K562 (cell line): ENCODE measurements around the gene SH3BP4. TPM values are rescaled to one million over a fixed set of nuclear protein-coding genes. Genes with fewer than 3 reads are reported as not detected.

Experiments
- ATAC-seq: fragments of 200-7000 bp; cut with Tn5 transposase; 3 replicates; pipeline ENCODE4 v1.9.1; 2020; ENCODE audit warnings: moderate library complexity
- BruUV-seq: library from RNA; stranded (reverse); fragments of 400-500 nt; replicated peaks from 2 replicates; lab custom pipeline; 2021; lab: Mats Ljungman, UMichigan
- CTCF ChIA-PET: fragments of 300-600 bp; formaldehyde crosslinking; extraction: SDS; loops from one replicate; lab custom pipeline; 2021; ENCODE audit warnings: low intra/inter-chr PET ratio; lab: Yijun Ruan, JAX
- POLR2A ChIA-PET: fragments of 300-600, 350-650 bp; sonication (Branson Sonifier 250); formaldehyde crosslinking; extraction: SDS; loops from one replicate; lab custom pipeline; 2021; ENCODE audit warnings: antibody characterized with exemption, inconsistent platforms; lab: Yijun Ruan, JAX
- DNase-seq, 4 experiments: peaks; one replicate each; pipeline versions ENCODE4 v3.0.0 to v3.0.0-alpha.2; 2011 to 2018; ENCODE audit warnings: low spot score in 3 of 4, mixed read lengths in 3 of 4; ENCODE audit errors: extremely low read depth in 1 of 4
- FAIRE-seq: peaks from 2 replicates; lab custom pipeline; 2011; peaks lifted over from hg19 to GRCh38; lab: Jason Lieb, UNC
- H2AFZ ChIP-seq: 2 replicates; pipeline ENCODE4 v1.6.0; 2011; ENCODE audit warnings: low read depth, low read length, control low read depth, inconsistent platforms
- H3K27ac ChIP-seq: fragments of 200-600 bp; 3 replicates; pipeline ENCODE4 v1.8.0; 2011; ENCODE audit warnings: low read depth, mild to moderate bottlenecking, control low read depth, inconsistent platforms, low read length, moderate library complexity, mixed read lengths; ENCODE audit errors: extremely low read depth
- H3K27me3 ChIP-seq, 2 experiments: fragments of 300-600 bp in 1 of 2; 2 replicates in 1 of 2; 3 replicates in 1 of 2; pipeline versions ENCODE4 v1.6.0 to v1.8.0; 2011; ENCODE audit warnings: inconsistent platforms in 2 of 2, low read length in 2 of 2, mild to moderate bottlenecking in 1 of 2, mixed read lengths in 1 of 2, moderate library complexity in 1 of 2; ENCODE audit not compliant: control insufficient read depth in 2 of 2, insufficient read depth in 2 of 2
- H3K36me3 ChIP-seq: fragments of 300-600 bp; 3 replicates; pipeline ENCODE4 v1.8.0; 2011; ENCODE audit warnings: mild to moderate bottlenecking, low read length, inconsistent platforms; ENCODE audit not compliant: control insufficient read depth, insufficient read depth
- H3K4me1 ChIP-seq, 2 experiments: fragments of 200-600 bp in 1 of 2; replicated peaks in 1 of 2; 2 replicates in 1 of 2; 3 replicates in 1 of 2; pipeline versions ENCODE4 v1.5.1 to v1.8.0; 2011; ENCODE audit warnings: inconsistent platforms in 2 of 2, low read length in 2 of 2, mild to moderate bottlenecking in 1 of 2, mixed read lengths in 1 of 2, moderate library complexity in 1 of 2; ENCODE audit not compliant: control insufficient read depth in 2 of 2, insufficient read depth in 2 of 2
- H3K4me2 ChIP-seq: 2 replicates; pipeline ENCODE4 v1.6.1; 2011; ENCODE audit warnings: low read length, control low read depth, inconsistent platforms, mixed read lengths; ENCODE audit not compliant: insufficient read depth
- H3K4me3 ChIP-seq: fragments of 200-600 bp; sonication (generic), shearing (Covaris generic); 2 replicates; pipeline ENCODE4 v1.5.1; 2016; ENCODE audit warnings: control low read depth, inconsistent platforms
- H3K79me2 ChIP-seq: fragments of 200-600 bp; 3 replicates; pipeline ENCODE4 v1.8.0; 2011; ENCODE audit warnings: low read length, inconsistent platforms; ENCODE audit not compliant: control insufficient read depth, insufficient read depth
- H3K9ac ChIP-seq, 2 experiments: 2 replicates each; pipeline versions ENCODE4 v1.6.0 to v1.6.1; 2011; ENCODE audit warnings: low read depth in 2 of 2, low read length in 2 of 2, control low read depth in 1 of 2, inconsistent platforms in 1 of 2, mild to moderate bottlenecking in 1 of 2, mixed read lengths in 1 of 2; ENCODE audit not compliant: insufficient read depth in 1 of 2
- H3K9me1 ChIP-seq: one replicate; pipeline ENCODE4 v1.6.0; 2011; ENCODE audit warnings: inconsistent platforms, mild to moderate bottlenecking, low read length, moderate library complexity; ENCODE audit not compliant: control insufficient read depth, insufficient read depth
- H3K9me3 ChIP-seq: replicated peaks from 2 replicates; pipeline ENCODE4 v1.5.1; 2011; ENCODE audit warnings: low read depth, low read length, inconsistent platforms; ENCODE audit not compliant: control insufficient read depth, insufficient read depth
- H4K20me1 ChIP-seq: replicated peaks from 2 replicates; pipeline ENCODE4 v1.6.1; 2011; ENCODE audit warnings: low read length, inconsistent platforms, mixed read lengths; ENCODE audit not compliant: control insufficient read depth, insufficient read depth
- GATA2 ChIP-seq: sonication (generic); formaldehyde crosslinking; IDR thresholded peaks from 2 replicates; pipeline ENCODE4 v1.4.0; 2020; ENCODE audit warnings: mild to moderate bottlenecking, missing genetic modification reagents
- HMBOX1 ChIP-seq: sonication (generic); IDR thresholded peaks from 2 replicates; pipeline ENCODE4 v1.6.1; 2016
- KDM1A ChIP-seq, 2 experiments: fragments of 450-650 bp; IDR thresholded peaks; 2 replicates each; pipeline ENCODE4 v1.6.1; 2016; ENCODE audit warnings: mild to moderate bottlenecking in 2 of 2
- KLF16 ChIP-seq: IDR thresholded peaks from 2 replicates; pipeline ENCODE4 v1.6.1; 2016; ENCODE audit warnings: antibody characterized with exemption
- L3MBTL2 ChIP-seq: fragments of 450-650 bp; IDR thresholded peaks from 2 replicates; pipeline ENCODE4 v1.6.1; 2016; ENCODE audit warnings: mild to moderate bottlenecking, moderate library complexity
- MCM3 ChIP-seq: fragments of 450-650 bp; IDR thresholded peaks from 2 replicates; pipeline ENCODE4 v1.6.1; 2016
- NBN ChIP-seq: fragments of 450-650 bp; IDR thresholded peaks from 2 replicates; pipeline ENCODE4 v1.6.1; 2016; ENCODE audit warnings: low read depth, mild to moderate bottlenecking
- NFRKB ChIP-seq: fragments of 450-650 bp; IDR thresholded peaks from 2 replicates; pipeline ENCODE4 v1.6.1; 2016; ENCODE audit warnings: low read depth
- ZNF740 ChIP-seq, 3 experiments: fragments of 200-800 bp in 1 of 3; sonication (Bioruptor generic) in 1 of 3; sonication (generic) in 1 of 3; formaldehyde crosslinking in 1 of 3; IDR thresholded peaks; 2 replicates each; pipeline versions ENCODE4 v1.6.1 to v1.8.0; 2016 to 2022; ENCODE audit warnings: mild to moderate bottlenecking in 2 of 3, missing compliant biosample characterization in 2 of 3, missing genetic modification characterization in 2 of 3, missing genetic modification reagents in 1 of 3
- ZNF76 ChIP-seq: fragments of 250-450 bp; sonication (Bioruptor Pico); IDR thresholded peaks from 2 replicates; pipeline ENCODE4 v1.4.0; 2020; ENCODE audit warnings: mild to moderate bottlenecking, moderate library complexity, borderline replicate concordance
- WGBS: fragments of 100-300 bp; shearing (Covaris generic); methylation state at CpG from one replicate; pipeline ENCODE4 v1.1.6; 2016; ENCODE audit warnings: low coverage, mixed read lengths; ENCODE audit not compliant: insufficient coverage; ENCODE audit errors: missing lambda C conversion rate; 5-methylcytosine and 5-hydroxymethylcytosine counted together
- in situ Hi-C: fragments of 300-500 bp; cut with MboI; formaldehyde crosslinking; loops from 4 replicates; pipeline ENCODE4 v1.15.0; 2018; ENCODE audit warnings: inconsistent platforms, mixed read lengths
- intact Hi-C: fragments of 100-400 bp; cut with micrococcal nuclease; formaldehyde crosslinking; loops from 2 replicates; pipeline ENCODE4 v1.14.2; 2022
- polyA plus RNA-seq, 8 experiments: library from polyadenylated mRNA; depleted of rRNA in 4 of 8; stranded (reverse) in 5 of 8; unstranded in 3 of 8; fragments of >200 nt; fragmentation: Nextera tagmentation in 2 of 8; fragmentation: Illumina TruSeq in 1 of 8; extraction: Ambion mirVana in 2 of 8; extraction: Trizol in 1 of 8; gene quantifications; 2 replicates each; pipeline versions ENCODE4 v1.2.1 to v1.2.3, GENCODE V29; 2011 to 2014; ENCODE audit warnings: inconsistent platforms in 1 of 8, missing spikeins in 1 of 8
- total RNA-seq, 7 experiments: library from RNA; depleted of rRNA in 6 of 7; stranded (reverse); fragments of >200 nt in 6 of 7; fragmentation: Illumina TruSeq in 2 of 7; extraction: Trizol in 2 of 7; gene quantifications; 2 replicates each; pipeline versions ENCODE4 v1.2.1 to v1.2.3, GENCODE V29; 2011 to 2021; ENCODE audit warnings: low replicate concordance in 1 of 7

The SH3BP4 gene
- total and polyA plus RNA-seq, 9 of the 15 experiments (the other 6 are each of a cell fraction or from before 2014, with no cell fraction given), result 0.03 to 0.28 (median 0.27) TPM; not detected in 6

GRCh38 chr2:234969306-234970098, 17.7 kb downstream of the SH3BP4 start:
- Histone ChIP-seq H3K36me3 (no peaks in the 10 kb centered on the region), H3K9me1 (no peaks in the 10 kb centered on the region), H3K4me3 (no peak overlapping the region), H3K9me3 (no peaks in the 10 kb centered on the region)
- in situ Hi-C loops (no loop called here), intact Hi-C loops (no loop called here)
- no peak for FAIRE-seq
- TF ChIP-seq GATA2 (CRISPR knock-in tag) (no peak), ZNF740 (CRISPR knock-in tag; IDR thresholded peaks at IDR 0.05) (no peak), ZNF740 (tag; IDR thresholded peaks at IDR 0.05) (no peak), HMBOX1 (no peak), NBN (no peak), KLF16 (no peak), KDM1A (IDR thresholded peaks at IDR 0.05) (no peak), ZNF76 (CRISPR knock-in tag) (no peak), NFRKB (no peak), MCM3 (no peak), L3MBTL2 (no peak)
- TF ChIP-seq, all 486 proteins: peak for 0
- H2AFZ ChIP-seq, result no peak overlapping the region
- no peaks in the 10 kb centered on the region for H3K79me2 ChIP-seq
- H3K9ac ChIP-seq, result no peak overlapping the region
- no TSS peak for BruUV-seq
- no peak overlapping the region for H3K27ac ChIP-seq
- CTCF ChIA-PET, result no interaction called here
- WGBS, result 4% methylated on average over 12 of the region's 17 CpGs
- H3K4me1 ChIP-seq, result no peaks in the 10 kb centered on the region
- no peak overlapping the region for H3K4me2 ChIP-seq
- DNase-seq (no peak), ATAC-seq (no peak)
- peaks cover 5 to 27% of the 10 kb centered on the region in 2 experiments; a peak in 4 of 5 replicates for H3K27me3 ChIP-seq
- H4K20me1 ChIP-seq, result no peaks in the 10 kb centered on the region
- POLR2A ChIA-PET, result interaction anchor here (0.6 kb wide), 1 partner anchor 13 kb away, joined by 3 read pairs; no protein-coding TSS in a partner anchor
